Keratinocyte (primary cell): ENCODE measurements around the gene MSL1.

Experiments
- CTCF ChIP-seq, 3 experiments: IDR thresholded peaks in 1 of 3; conservative IDR thresholded peaks in 1 of 3; optimal IDR thresholded peaks in 1 of 3; 2 replicates in 2 of 3; 3 replicates in 1 of 3; pipeline versions ENCODE3 to v1.5.1; 2011; ENCODE audit warnings: low read length in 3 of 3, mild to moderate bottlenecking in 3 of 3, moderate library complexity in 2 of 3, control low read depth in 1 of 3, inconsistent platforms in 1 of 3; ENCODE audit not compliant: insufficient read depth in 2 of 3; ENCODE audit errors: extremely low read depth in 1 of 3
- EZH2 ChIP-seq: IDR thresholded peaks from one replicate; pipeline ENCODE4 v1.6.1; 2012; ENCODE audit warnings: inconsistent platforms, mild to moderate bottlenecking, low read length, moderate library complexity

- TF ChIP-seq EZH2 = no peak
- TF ChIP-seq CTCF (optimal IDR thresholded peaks at IDR 0.05 in 1 of 3, IDR thresholded peaks at IDR 0.05 in 1 of 3, conservative IDR thresholded peaks at IDR 0.05 in 1 of 3; ENCODE audit: extremely low read depth in 1 of 3, insufficient read depth in 2 of 3, low read length in 3 of 3) = no peak
These were observed 14.0 kb downstream of the MSL1 start for GRCh38 chr17:40135817-40136216.
